Activated naive CD4-positive, alpha-beta T cell treated with anti-CD3 and anti-CD28 coated beads, Interleukin-2, amount 50 U/mL, for 24 hours (primary cell): ENCODE results near the gene SLC1A2.

ENCODE experiments used
- H3K27ac Mint-ChIP-seq: one replicate; pipeline ENCODE4 v1.8.0; 2021; ENCODE audit warnings: mild to moderate bottlenecking, mixed read lengths
- H3K27me3 Mint-ChIP-seq: one replicate; pipeline ENCODE4 v1.8.0; 2021; ENCODE audit warnings: mixed read lengths
- H3K36me3 Mint-ChIP-seq: one replicate; pipeline ENCODE4 v1.8.0; 2021; ENCODE audit warnings: mixed read lengths
- H3K4me1 Mint-ChIP-seq: one replicate; pipeline ENCODE4 v1.8.0; 2021; ENCODE audit warnings: mixed read lengths
- H3K4me3 Mint-ChIP-seq: one replicate; pipeline ENCODE4 v1.8.0; 2021; ENCODE audit warnings: mild to moderate bottlenecking, mixed read lengths
- H3K9me3 Mint-ChIP-seq: one replicate; pipeline ENCODE4 v1.8.0; 2021; ENCODE audit warnings: mixed read lengths

SLC1A2 gene

DNA sequence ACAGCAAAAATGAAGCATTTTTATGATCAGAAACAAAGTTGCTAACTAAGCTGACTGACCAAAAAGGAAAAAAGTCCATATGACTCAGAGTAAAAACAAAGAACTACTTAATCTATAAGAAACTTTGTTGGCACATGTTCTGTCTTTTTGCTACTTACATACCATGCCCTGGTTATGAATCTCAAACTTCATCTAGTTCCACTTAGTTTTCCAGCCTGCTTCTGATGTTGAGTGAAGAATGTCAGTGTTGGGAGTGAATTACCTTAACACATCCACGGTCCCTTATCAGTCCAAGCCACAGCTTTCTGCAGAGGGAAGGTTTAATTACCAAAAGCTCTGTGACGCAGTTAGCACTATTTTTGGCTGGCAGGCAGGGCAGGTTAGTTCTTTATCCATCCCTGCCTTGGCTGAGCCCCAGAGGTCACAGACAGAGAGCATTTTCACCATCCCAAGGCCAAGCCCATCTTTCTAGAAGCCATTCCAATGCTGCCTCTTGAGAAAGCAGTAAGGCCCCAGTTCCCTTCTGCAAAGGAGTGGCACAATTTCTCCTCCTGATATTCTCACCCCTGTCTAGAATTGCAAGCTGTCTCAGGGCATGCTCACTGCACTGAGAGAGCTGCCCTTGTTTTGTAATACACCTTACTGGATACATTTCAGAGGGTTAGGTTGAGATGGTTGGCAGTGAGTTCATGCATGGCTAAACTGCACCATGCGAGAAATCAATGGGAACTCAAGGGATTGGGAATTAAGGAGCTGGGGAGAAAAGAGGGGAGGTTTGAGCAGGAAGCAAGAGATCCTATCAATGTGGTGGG, 67.1 kb downstream of the SLC1A2 start:
- H3K4me3 Mint-ChIP-seq, result no peak overlapping the region
- no peaks in the 10 kb centered on the region for H3K36me3 Mint-ChIP-seq
- no peaks in the 10 kb centered on the region for H3K27me3 Mint-ChIP-seq
- no peak overlapping the region for H3K27ac Mint-ChIP-seq
- no peaks in the 10 kb centered on the region for H3K9me3 Mint-ChIP-seq
- peaks cover 44% of the 10 kb centered on the region for H3K4me1 Mint-ChIP-seq

DNA sequence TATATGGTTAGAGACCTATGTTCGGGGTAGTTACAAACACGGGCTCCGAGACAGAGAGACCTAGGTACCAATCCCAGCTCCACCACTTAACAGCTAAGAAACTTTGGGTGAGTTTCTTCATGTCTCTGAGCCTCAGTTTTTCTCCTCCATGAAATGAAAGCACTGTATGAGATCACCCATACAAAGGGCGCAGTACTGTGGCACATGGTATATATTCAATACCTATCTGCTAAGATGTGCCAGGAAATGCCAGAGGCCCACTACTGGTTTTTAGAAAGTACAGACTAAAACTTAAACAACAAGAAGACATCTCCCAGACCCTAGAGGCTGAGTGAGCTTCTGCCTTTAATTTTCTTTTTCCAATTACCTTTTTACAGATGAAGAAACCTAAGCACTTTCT, 69.5 kb downstream of the SLC1A2 start:
- peaks cover 59% of the 10 kb centered on the region for H3K4me1 Mint-ChIP-seq
- H3K27ac Mint-ChIP-seq, result peak overlapping the region; percentile 75
- no peaks in the 10 kb centered on the region for H3K27me3 Mint-ChIP-seq
- no peaks in the 10 kb centered on the region for H3K36me3 Mint-ChIP-seq
- H3K4me3 Mint-ChIP-seq, result peak overlapping the region; percentile 77
- no peaks in the 10 kb centered on the region for H3K9me3 Mint-ChIP-seq

GRCh38 chr11:35348898-35349687, 70.3 kb downstream of the SLC1A2 start:
- Mint-ChIP-seq H3K4me3 (peak overlapping the region; percentile 77), H3K27me3 (no peaks in the 10 kb centered on the region), H3K9me3 (no peaks in the 10 kb centered on the region), H3K36me3 (no peaks in the 10 kb centered on the region), H3K4me1 (peaks cover 65% of the 10 kb centered on the region), H3K27ac (peak overlapping the region; percentile 97)

- no peak overlapping the region for H3K4me3 Mint-ChIP-seq
- peak overlapping the region; percentile 74 for H3K27ac Mint-ChIP-seq
- peaks cover 77% of the 10 kb centered on the region for H3K4me1 Mint-ChIP-seq
- no peaks in the 10 kb centered on the region for H3K9me3 Mint-ChIP-seq
- H3K27me3 Mint-ChIP-seq, result no peaks in the 10 kb centered on the region
- H3K36me3 Mint-ChIP-seq, result no peaks in the 10 kb centered on the region
Observed at GRCh38 chr11:35347921-35348331, 71.4 kb downstream of the SLC1A2 start.

- H3K9me3 Mint-ChIP-seq, result no peaks in the 10 kb centered on the region
- no peak overlapping the region for H3K4me3 Mint-ChIP-seq
- H3K27me3 Mint-ChIP-seq, result no peaks in the 10 kb centered on the region
- H3K36me3 Mint-ChIP-seq, result no peaks in the 10 kb centered on the region
- peak overlapping the region; percentile 52 for H3K27ac Mint-ChIP-seq
- peaks cover 83% of the 10 kb centered on the region for H3K4me1 Mint-ChIP-seq
Observed at GRCh38 chr11:35347173-35347878, 72.0 kb downstream of the SLC1A2 start.

DNA sequence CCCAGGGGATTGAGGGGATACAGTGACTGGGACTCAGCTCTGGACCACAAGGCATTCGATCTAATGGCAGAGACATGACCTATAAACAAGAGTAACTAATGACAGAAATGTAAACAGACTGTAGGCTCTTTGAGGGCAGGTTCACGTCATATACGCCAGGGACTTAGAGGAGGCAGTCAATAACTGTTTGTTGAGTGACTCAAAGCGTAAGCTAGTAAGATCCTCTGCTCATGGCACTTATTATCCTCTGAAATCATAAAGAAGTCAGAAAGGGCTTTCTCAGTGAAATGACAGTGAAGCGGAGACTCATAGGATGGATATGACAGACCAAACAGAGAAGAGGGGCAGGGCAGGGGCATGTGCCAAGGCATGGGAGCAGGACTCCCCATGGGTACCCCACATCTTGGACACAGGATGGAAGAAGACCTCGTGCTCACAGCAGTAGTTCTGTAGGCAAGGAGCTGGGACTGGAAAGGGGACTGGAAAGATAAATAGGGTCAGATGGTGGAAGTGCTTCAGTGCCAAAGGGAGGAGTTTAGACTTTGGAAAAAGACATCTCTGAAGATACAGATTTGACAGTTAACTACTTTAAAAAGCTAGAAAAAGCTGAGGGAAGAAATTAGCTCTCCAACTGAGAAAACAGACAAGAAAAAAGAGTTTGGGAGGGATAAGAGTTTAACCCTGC, 72.7 kb downstream of the SLC1A2 start:
- peak overlapping the region; percentile 52 for H3K27ac Mint-ChIP-seq
- no peaks in the 10 kb centered on the region for H3K9me3 Mint-ChIP-seq
- H3K36me3 Mint-ChIP-seq, result no peaks in the 10 kb centered on the region
- peaks cover 84% of the 10 kb centered on the region for H3K4me1 Mint-ChIP-seq
- H3K4me3 Mint-ChIP-seq, result no peak overlapping the region
- no peaks in the 10 kb centered on the region for H3K27me3 Mint-ChIP-seq

DNA sequence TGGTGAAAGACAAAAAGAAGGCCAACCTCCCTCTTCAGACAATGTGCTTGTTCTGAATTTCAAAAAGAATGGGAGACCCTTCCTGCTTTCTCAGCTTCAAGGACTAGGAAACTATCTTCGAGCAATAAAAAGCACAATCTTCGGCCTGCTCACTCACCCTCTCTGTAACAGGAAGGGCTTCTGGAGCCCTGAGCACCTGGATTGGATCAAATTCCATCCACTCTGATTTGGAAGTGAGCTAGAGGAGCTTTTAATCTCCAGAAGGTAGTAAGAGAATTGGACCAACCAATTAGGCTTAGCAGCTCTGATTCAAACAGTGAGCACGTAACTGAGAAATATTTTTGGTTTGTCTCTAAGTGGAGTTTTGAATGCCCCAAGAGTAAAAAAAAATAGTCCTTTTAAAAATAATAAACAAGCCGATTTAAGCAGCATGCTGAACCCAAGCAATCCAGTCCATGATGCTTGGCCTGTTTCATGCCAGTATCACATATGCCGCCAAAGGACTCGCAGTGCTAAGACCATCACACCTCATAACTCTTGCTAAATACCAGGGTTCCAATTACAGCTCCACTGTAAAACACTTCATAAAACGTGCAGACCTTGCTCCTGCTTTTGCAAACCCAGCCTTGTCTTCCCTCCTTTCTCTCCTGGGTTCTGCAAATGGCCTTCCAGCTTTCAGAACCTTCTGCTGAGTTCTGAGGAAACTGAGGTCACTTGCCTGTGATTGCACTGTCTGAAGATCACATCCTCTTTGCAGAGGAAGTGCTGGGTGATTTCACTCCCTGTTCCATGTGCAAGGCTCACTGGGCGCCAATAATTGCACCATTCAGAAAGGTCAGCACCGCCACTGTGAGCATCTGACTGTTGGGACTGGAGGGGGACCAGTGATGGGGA, 74.4 kb downstream of the SLC1A2 start:
- Mint-ChIP-seq H3K27me3 (no peaks in the 10 kb centered on the region), H3K36me3 (no peaks in the 10 kb centered on the region), H3K4me1 (peaks cover 85% of the 10 kb centered on the region), H3K27ac (no peak overlapping the region), H3K4me3 (no peak overlapping the region), H3K9me3 (no peaks in the 10 kb centered on the region)

DNA sequence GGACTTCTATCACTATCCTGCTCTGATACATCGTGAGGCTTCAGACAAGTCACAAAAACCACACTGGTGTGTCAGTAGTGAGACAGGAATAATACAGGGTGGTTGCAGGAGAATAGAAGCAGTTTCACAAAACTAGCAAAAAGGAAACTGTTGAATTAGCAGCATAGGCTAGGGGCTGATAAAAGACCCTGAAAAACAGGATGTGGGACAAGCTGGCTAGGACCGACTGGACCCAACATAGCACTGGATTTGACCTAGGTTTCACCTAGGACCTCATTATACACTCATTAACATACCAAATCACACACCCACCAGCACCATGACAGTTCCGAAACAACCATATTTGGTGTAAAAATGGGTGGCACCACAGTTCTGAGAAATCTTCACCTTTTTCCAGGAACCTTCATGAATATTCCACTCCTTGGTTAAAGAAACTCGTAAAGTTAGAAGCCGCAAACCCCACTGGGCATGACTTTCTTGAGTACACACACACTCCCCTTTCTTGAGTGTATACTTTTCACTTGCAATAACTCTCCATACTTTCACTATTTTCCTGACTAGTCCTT, 76.2 kb downstream of the SLC1A2 start:
- peaks cover 80% of the 10 kb centered on the region for H3K4me1 Mint-ChIP-seq
- H3K27ac Mint-ChIP-seq, result peak overlapping the region; percentile 96
- H3K36me3 Mint-ChIP-seq, result no peaks in the 10 kb centered on the region
- peaks cover 4% of the 10 kb centered on the region for H3K9me3 Mint-ChIP-seq
- H3K27me3 Mint-ChIP-seq, result no peaks in the 10 kb centered on the region
- peak overlapping the region; percentile 67 for H3K4me3 Mint-ChIP-seq

- Mint-ChIP-seq H3K9me3 (peaks cover 5% of the 10 kb centered on the region), H3K36me3 (no peaks in the 10 kb centered on the region), H3K4me1 (peaks cover 74% of the 10 kb centered on the region), H3K27ac (no peak overlapping the region), H3K27me3 (no peaks in the 10 kb centered on the region), H3K4me3 (no peak overlapping the region)
Observed at GRCh38 chr11:35340715-35341114, 78.6 kb downstream of the SLC1A2 start.

DNA sequence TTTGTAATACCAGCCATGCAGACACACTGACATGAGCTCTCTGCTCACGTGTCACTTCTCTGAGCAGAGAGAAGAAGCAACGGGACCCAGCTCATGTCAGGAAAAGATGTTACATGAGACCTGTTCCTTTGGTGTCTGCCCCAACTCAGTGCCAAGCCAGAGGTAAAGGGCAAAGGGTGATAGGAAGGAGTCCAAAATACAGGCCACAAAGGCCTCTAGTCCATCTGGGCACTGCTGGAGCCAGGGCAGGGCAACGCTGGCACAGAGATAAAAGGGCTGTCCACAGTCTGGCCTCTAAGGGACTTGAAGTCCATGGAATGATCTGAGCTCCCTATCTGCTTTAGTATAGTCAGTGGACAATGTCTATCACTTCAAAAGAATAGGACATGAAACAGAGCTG, 79.3 kb downstream of the SLC1A2 start:
- Mint-ChIP-seq H3K27me3 (no peaks in the 10 kb centered on the region), H3K4me1 (peaks cover 70% of the 10 kb centered on the region), H3K36me3 (no peaks in the 10 kb centered on the region), H3K4me3 (no peak overlapping the region), H3K27ac (no peak overlapping the region), H3K9me3 (peaks cover 5% of the 10 kb centered on the region)

DNA sequence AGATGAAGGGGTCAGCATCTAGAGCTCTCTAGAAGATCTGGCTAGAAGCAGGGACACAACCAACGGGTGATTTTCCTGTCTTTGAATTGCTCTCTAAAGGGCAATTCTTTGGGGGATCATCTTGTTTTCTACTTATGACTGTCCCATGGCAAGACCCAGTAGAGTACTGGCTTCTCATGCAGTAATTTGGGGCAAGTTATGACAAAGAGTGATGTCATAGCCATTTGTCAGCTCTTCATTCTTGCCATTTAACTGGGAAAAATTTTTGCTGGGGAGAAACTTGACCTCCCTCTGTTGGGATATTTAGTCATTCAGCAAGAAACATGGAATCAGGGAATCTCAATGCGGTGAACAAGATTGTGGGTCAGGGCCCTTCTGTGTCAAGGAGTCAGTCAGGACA, 80.4 kb downstream of the SLC1A2 start:
- H3K4me3 Mint-ChIP-seq, result no peak overlapping the region
- peaks cover 9% of the 10 kb centered on the region for H3K9me3 Mint-ChIP-seq
- H3K27ac Mint-ChIP-seq, result no peak overlapping the region
- no peaks in the 10 kb centered on the region for H3K27me3 Mint-ChIP-seq
- peaks cover 67% of the 10 kb centered on the region for H3K4me1 Mint-ChIP-seq
- H3K36me3 Mint-ChIP-seq, result no peaks in the 10 kb centered on the region

DNA sequence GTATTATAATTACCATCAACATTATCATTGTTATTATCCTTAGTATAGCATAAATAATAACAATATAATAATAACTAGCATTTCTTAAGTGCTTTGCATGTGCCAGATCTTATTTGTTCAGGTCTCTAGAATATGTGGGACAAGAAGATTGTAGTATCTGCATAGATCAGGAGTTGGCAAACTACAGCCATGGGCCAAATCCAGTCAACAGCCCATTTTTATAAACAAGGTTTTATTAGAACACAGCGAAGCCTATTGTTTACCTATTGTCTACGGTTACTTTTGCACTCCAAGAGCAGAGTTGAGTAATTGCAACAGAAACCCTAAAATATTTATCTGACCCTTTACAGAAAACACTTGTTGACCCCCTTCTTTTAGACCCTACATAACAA, 81.4 kb downstream of the SLC1A2 start:
- Mint-ChIP-seq H3K27ac (peak overlapping the region; percentile 76), H3K9me3 (peaks cover 9% of the 10 kb centered on the region), H3K27me3 (no peaks in the 10 kb centered on the region), H3K36me3 (no peaks in the 10 kb centered on the region), H3K4me3 (no peak overlapping the region), H3K4me1 (peaks cover 58% of the 10 kb centered on the region)

GRCh38 chr11:35337136-35337913, 82.0 kb downstream of the SLC1A2 start:
- no peaks in the 10 kb centered on the region for H3K27me3 Mint-ChIP-seq
- peaks cover 9% of the 10 kb centered on the region for H3K9me3 Mint-ChIP-seq
- peaks cover 58% of the 10 kb centered on the region for H3K4me1 Mint-ChIP-seq
- H3K4me3 Mint-ChIP-seq, result no peak overlapping the region
- no peaks in the 10 kb centered on the region for H3K36me3 Mint-ChIP-seq
- H3K27ac Mint-ChIP-seq, result peak overlapping the region; percentile 20

DNA sequence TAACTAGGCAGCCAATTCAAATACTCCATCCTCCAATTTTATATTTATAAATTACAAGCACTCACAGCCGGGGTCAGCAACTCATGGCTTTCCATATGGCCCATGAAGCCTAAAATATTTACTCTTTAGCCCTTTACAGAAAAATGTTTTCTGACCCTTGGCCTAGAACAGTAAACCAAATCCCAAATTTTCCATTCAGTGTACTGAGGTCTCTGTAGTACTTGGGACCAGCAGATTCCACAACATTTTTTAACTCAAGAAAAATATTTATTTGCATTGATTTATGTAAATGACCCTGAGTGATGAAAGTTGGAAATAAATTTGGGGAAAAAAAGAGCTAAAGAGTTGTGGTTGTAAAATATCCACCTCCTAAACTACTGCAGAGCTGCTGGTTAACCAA, 82.6 kb downstream of the SLC1A2 start:
- no peak overlapping the region for H3K4me3 Mint-ChIP-seq
- H3K9me3 Mint-ChIP-seq, result peaks cover 9% of the 10 kb centered on the region
- H3K27ac Mint-ChIP-seq, result peak overlapping the region; percentile 20
- H3K4me1 Mint-ChIP-seq, result peaks cover 56% of the 10 kb centered on the region
- no peaks in the 10 kb centered on the region for H3K36me3 Mint-ChIP-seq
- no peaks in the 10 kb centered on the region for H3K27me3 Mint-ChIP-seq
